Activated CD4-positive, alpha-beta T cell treated with anti-CD3 and anti-CD28 coated beads, Interleukin-2, amount 10 ng/mL, durations not matched to agents 7 days and 5 days (primary cell): ENCODE measurements around the gene RBAK. TPM values are rescaled to one million over a fixed set of nuclear protein-coding genes. Genes with fewer than 3 reads are reported as not detected.
"Not testable (repeated sequence)": the region's sequence is repeated elsewhere in the genome, so short reads cannot be mapped to it uniquely, and the experiment has no call there.

Source experiments
- CTCF ChIA-PET: fragments of 350-600 bp; sonication (Branson Sonifier 250); formaldehyde crosslinking; loops from one replicate; lab custom pipeline; 2021; ENCODE audit warnings: antibody characterized with exemption; lab: Charles Lee
- POLR2A ChIA-PET: fragments of 350-600 bp; sonication (Branson Sonifier 250); formaldehyde crosslinking; loops from one replicate; lab custom pipeline; 2021; ENCODE audit warnings: antibody characterized with exemption; lab: Charles Lee
- DNase-seq: peaks from one replicate; pipeline ENCODE4 v3.0.0-alpha.2; 2020
- H3K27ac Mint-ChIP-seq: one replicate; pipeline ENCODE4 v1.8.0; 2021; ENCODE audit warnings: mild to moderate bottlenecking, moderate library complexity, mixed read lengths
- H3K27me3 Mint-ChIP-seq: one replicate; pipeline ENCODE4 v1.8.0; 2021; ENCODE audit warnings: mixed read lengths
- H3K36me3 Mint-ChIP-seq: one replicate; pipeline ENCODE4 v1.8.0; 2021; ENCODE audit warnings: low read depth, mixed read lengths
- H3K4me1 Mint-ChIP-seq: one replicate; pipeline ENCODE4 v1.8.0; 2021; ENCODE audit warnings: mixed read lengths
- H3K4me3 Mint-ChIP-seq: one replicate; pipeline ENCODE4 v1.8.0; 2021; ENCODE audit warnings: mild to moderate bottlenecking, moderate library complexity, mixed read lengths
- H3K9me3 Mint-ChIP-seq: one replicate; pipeline ENCODE4 v1.8.0; 2021; ENCODE audit warnings: mixed read lengths
- total RNA-seq, 2 experiments: library from RNA; stranded (reverse); gene quantifications; one replicate each; pipeline ENCODE4 v1.2.3, GENCODE V29; 2021

Gene RBAK
- total RNA-seq: 10 to 100 TPM; 15.7 to 16.1 TPM

DNA sequence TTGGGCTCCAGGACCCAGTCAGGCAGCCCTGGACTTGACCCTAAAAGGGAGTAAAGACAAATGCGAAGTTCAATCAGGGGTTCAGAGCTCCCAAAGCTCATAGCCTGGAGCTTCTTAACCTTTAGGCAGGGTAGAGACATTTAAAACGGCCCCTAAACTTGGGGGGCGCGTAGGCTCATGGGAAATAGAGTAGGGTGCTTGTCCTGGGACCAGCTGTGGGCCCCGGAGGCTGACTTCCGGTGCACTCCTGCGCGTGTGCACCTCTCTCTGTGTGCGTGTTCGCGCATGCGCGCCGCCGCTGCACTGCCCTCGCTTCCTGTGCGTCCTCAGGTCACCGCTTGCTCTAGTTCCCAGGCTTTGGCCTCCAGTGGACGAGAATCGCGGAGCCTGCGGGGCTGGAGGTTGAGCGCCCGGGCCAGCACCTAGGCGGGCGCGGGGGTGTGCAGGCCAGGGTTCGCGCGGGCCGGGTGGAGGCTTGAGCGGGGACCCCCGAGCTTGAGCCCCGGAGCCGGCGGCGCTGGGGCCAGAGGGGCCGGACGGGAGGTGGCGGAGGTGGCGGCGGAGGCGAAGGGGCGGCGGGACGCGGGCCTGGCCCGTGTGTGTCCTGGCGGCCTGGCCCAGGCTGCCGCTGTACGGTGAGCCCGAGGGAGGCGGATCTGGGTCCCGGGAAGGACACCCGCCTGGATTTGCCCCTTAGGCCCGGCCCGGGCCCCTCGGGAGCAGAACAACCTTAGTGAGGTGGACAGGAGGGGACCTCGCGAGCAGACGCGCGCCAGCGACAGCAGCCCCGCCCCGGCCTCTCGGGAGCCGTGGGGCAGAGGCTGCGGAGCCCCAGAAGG is at the start of gene RBAK:
RBAK (plus strand) TSS at position 303 of the 839 bp plus-strand sequence. CDS start 2,217 bp downstream, outside the sequence.
- POLR2A ChIA-PET: interaction anchor here (0.8 kb wide), 1 partner anchor 72 kb away, joined by 3 read pairs; no protein-coding TSS in a partner anchor
- DNase-seq: peak; percentile 90
- H3K9me3 Mint-ChIP-seq: peaks cover 13% of the 10 kb centered on the region
- CTCF ChIA-PET: interaction anchor here (0.5 to 1.7 kb wide), 4 partner anchors 10 to 757 kb away, joined by 3 to 5 read pairs (median 4); no protein-coding TSS in a partner anchor
- peaks cover 44% of the 10 kb centered on the region for H3K36me3 Mint-ChIP-seq
- peak within 1 kb of the TSS; percentile 93 for H3K27ac Mint-ChIP-seq
- H3K4me3 Mint-ChIP-seq: peak within 1 kb of the TSS; percentile 92
- H3K27me3 Mint-ChIP-seq: no peaks in the 10 kb centered on the region
- H3K4me1 Mint-ChIP-seq: peaks cover 47% of the 10 kb centered on the region

DNA sequence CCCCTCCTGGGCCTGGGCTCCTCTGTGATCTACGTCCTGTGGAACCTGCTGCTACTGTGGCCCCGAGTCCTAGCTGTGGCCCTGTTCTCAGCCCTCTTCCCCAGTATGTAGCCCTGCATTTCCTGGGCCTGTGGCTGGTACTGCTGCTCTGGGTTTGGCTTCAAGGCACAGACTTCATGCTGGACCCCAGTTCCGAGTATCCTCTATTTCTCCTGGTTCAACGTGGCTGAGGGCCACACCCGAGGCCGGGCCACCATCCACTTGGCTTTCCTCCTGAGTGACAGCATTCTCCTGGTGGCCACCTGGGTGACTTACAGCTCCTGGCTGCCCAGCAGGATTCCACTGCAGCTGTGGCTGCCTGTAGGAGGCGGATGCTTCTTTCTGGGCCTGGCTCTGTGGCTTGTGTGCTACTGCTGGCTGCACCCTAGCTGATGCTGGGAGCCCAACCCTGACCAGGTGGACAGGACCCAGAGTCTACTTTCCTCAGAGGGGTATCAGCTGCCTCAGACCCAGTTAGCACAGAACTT is 48.9 kb upstream of the RBAK start:
- Mint-ChIP-seq H3K4me1 (peaks cover 3% of the 10 kb centered on the region), H3K9me3 (no peaks in the 10 kb centered on the region), H3K27ac (no peak overlapping the region), H3K36me3 (peaks cover 30% of the 10 kb centered on the region), H3K4me3 (no peak overlapping the region), H3K27me3 (no peaks in the 10 kb centered on the region)
- POLR2A ChIA-PET: no interaction called here
- CTCF ChIA-PET: no interaction called here
- DNase-seq: no peak

DNA sequence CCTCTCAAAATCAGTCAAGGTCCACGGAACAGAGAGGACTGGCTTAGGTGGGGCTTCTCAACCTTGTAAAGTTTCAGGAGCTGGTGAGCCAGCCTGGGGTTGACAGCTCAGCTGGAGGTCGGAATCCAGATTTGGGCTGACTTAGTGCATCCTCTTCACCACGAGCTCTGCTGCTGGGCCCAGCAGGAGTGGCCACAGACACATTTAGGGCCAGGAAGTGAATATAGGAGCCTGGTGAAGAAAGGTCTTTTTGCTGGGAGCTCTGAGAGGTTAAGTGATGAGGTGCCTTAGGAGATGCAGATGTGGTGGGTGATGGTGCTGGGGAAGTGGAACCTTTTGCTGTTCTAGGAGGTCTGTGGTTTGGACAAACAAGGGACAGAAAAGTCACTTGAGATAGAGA is 47.4 kb upstream of the RBAK start:
- Mint-ChIP-seq H3K36me3 (peaks cover 34% of the 10 kb centered on the region), H3K27ac (no peak overlapping the region), H3K4me3 (no peak overlapping the region), H3K27me3 (no peaks in the 10 kb centered on the region), H3K9me3 (no peaks in the 10 kb centered on the region), H3K4me1 (peaks cover 3% of the 10 kb centered on the region)
- POLR2A ChIA-PET: no interaction called here
- CTCF ChIA-PET: interaction anchor here (1.0 to 1.7 kb wide), 2 partner anchors 20 to 24 kb away, joined by 3 to 6 read pairs; no protein-coding TSS in a partner anchor
- DNase-seq: no peak

DNA sequence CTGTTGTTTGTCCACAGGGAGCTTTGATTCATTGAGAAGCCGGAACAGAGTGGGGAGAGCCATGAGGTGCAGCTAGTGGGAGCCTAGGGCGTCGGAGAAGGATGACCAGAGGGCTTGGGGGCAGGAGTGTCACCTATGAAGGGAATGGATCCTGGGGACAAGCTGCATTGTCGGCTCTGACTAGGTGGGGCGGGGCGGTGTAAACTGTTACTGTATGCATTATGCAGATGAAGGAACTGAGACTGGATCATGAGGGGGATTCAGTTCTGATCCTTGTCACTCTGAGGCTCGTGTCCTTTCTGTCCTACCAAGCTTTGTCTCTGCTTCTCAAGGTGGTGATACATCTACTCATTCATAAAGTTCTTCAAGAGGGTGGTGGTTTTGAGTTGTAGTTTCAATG is 46.8 kb upstream of the RBAK start:
- ChIA-PET POLR2A (no interaction called here), CTCF (interaction anchor here (1.0 to 1.7 kb wide), 2 partner anchors 20 to 25 kb away, joined by 3 to 6 read pairs; no protein-coding TSS in a partner anchor)
- Mint-ChIP-seq H3K9me3 (no peaks in the 10 kb centered on the region), H3K4me3 (no peak overlapping the region), H3K27me3 (no peaks in the 10 kb centered on the region), H3K36me3 (peaks cover 33% of the 10 kb centered on the region), H3K4me1 (peaks cover 3% of the 10 kb centered on the region), H3K27ac (no peak overlapping the region)
- no peak for DNase-seq

DNA sequence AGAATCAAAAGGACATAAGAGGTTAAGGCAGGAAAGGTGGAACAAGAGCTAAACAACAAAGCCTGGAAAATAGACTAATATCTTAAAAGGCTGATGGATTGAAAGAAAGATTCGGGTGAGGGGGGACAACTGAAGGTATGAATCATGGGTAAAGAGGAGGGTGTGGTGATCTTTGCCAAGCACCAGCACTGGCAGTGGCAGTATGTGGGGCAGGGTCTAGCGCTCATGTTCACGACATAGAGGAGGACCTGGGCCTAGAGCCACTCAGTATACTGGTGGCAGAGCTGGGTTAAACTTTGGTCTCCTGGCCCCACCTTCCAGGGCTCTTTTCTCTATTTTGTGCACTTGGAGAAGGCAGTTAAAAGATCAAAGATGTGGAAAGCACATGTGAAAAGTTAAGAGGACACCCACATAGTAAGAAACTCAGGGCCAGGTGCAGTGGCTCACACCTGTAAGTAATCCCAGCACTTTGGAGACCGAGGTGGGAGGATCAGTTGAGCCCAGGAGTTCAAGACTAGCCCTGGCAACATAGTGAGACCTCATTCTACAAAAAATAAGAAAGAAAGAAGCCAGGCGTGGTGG is 46.2 kb upstream of the RBAK start:
- Mint-ChIP-seq H3K27ac (no peak overlapping the region), H3K4me3 (no peak overlapping the region), H3K36me3 (peaks cover 34% of the 10 kb centered on the region), H3K9me3 (no peaks in the 10 kb centered on the region), H3K27me3 (no peaks in the 10 kb centered on the region), H3K4me1 (peaks cover 3% of the 10 kb centered on the region)
- CTCF ChIA-PET: interaction anchor here (0.6 to 1.7 kb wide), 2 partner anchors 26 to 241 kb away, joined by 4 to 6 read pairs; no protein-coding TSS in a partner anchor
- DNase-seq: no peak
- POLR2A ChIA-PET: no interaction called here

DNA sequence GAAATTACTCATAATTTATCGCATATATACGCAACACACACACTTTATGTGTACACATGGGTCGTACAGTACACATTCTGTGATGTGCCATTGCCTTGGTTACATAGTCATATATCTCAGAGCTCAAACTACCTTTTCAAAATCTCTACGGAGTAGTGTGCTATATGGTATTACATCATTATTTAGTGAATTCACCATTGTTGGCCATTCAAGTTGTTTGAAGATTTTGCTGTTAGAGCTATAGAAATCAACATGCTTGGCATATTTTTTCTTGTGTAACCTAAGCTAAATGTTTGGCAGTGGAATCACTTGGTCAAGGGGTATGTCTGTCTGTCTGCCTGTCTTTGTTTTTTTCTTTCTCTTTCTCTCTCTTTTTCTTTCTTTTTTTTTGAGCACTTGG is 44.7 kb upstream of the RBAK start:
- H3K9me3 Mint-ChIP-seq: no peaks in the 10 kb centered on the region
- H3K4me3 Mint-ChIP-seq: no peak overlapping the region
- POLR2A ChIA-PET: no interaction called here
- no peaks in the 10 kb centered on the region for H3K27me3 Mint-ChIP-seq
- peaks cover 3% of the 10 kb centered on the region for H3K4me1 Mint-ChIP-seq
- CTCF ChIA-PET: no interaction called here
- H3K36me3 Mint-ChIP-seq: peaks cover 30% of the 10 kb centered on the region
- DNase-seq: no peak
- H3K27ac Mint-ChIP-seq: no peak overlapping the region

DNA sequence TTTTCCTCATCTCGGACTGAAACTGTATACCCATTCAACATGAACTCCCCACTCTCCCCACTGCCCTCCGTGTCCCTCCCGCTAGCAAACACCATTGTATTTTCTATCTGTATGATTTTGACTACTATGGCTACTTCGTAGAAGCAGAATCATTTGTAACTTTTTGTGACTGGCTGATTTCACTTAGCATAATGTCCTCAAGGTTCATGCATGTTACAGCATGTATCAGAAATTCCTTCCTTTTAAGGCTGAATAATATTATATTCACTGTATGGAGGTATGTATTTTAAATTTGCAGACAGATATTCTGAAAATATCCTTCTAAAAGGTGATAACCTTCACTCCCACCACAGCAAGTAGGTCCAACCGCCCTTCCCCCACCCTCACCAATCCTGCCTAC is 43.7 kb upstream of the RBAK start:
- POLR2A ChIA-PET: no interaction called here
- Mint-ChIP-seq H3K9me3 (no peaks in the 10 kb centered on the region), H3K4me3 (no peak overlapping the region), H3K27me3 (no peaks in the 10 kb centered on the region), H3K27ac (no peak overlapping the region), H3K4me1 (peaks cover 3% of the 10 kb centered on the region), H3K36me3 (peaks cover 30% of the 10 kb centered on the region)
- CTCF ChIA-PET: no interaction called here
- no peak for DNase-seq

DNA sequence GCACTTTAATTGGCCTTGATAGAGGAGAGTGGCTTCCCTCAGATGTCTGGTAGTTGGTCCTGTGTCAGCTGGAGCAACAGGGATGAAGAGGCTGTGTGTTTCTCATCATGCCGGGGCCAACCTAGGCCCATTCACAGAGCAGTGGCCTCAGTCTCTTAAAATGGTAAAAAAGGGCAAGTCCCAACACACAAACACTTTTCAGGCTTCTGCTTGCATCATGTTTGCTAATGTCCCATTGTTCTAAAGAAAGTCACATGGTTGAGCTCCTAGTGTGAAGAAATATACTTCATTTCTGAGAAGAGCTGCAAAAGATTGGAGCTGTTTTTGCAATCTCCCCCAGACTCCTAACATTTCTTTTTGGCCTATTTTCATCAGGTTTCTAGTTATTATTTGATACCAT is 40.6 kb upstream of the RBAK start:
- H3K36me3 Mint-ChIP-seq: peaks cover 36% of the 10 kb centered on the region
- DNase-seq: no peak
- no peak overlapping the region for H3K27ac Mint-ChIP-seq
- ChIA-PET CTCF (no interaction called here), POLR2A (no interaction called here)
- H3K4me1 Mint-ChIP-seq: no peaks in the 10 kb centered on the region
- H3K4me3 Mint-ChIP-seq: no peak overlapping the region
- peaks cover 5% of the 10 kb centered on the region for H3K9me3 Mint-ChIP-seq
- no peaks in the 10 kb centered on the region for H3K27me3 Mint-ChIP-seq

DNA sequence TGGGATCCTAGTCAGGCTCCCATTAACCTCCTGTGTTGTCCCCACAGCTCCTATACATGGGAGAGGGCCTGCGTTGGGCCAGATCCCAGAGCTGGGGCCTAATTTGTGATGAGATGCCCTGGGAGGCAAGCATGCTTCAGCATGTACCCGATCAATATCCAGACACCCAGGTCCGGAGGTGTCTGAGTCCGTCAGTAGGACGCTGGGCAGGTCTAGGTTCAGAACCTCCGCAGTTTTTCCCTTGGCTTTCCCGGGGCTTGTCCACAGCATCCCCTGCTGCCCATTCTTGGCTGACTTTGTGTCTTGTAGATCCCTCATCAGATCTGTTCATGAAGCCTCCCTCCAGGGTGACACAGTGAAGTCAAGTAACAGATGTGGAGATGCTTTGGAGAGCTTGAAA is 32.7 kb upstream of the RBAK start:
- Mint-ChIP-seq H3K4me1 (no peaks in the 10 kb centered on the region), H3K27me3 (no peaks in the 10 kb centered on the region), H3K9me3 (peaks cover 16% of the 10 kb centered on the region), H3K36me3 (peaks cover 19% of the 10 kb centered on the region), H3K27ac (no peak overlapping the region), H3K4me3 (no peak overlapping the region)
- no peak for DNase-seq
- ChIA-PET POLR2A (no interaction called here), CTCF (no interaction called here)

DNA sequence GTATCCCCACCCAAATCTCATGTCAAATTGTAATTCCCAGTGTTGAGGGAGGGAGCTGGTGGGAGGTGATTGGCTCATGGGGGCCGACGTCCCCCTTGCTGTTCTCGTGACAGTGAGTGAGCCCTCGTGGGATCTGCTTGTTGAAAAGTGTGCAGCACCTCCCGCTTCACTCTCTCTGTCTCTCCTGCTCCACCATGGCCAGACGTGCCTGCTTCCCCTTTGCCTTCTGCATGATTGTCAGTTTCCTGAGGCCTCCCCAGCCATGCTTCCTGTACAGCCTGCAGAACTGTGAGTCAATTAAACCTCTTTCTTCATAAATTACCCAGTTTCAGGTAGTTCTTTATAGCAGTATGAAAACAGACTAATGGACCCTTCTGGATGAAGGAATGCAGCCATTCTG is 29.7 kb upstream of the RBAK start:
- POLR2A ChIA-PET, DNase-seq, H3K27ac Mint-ChIP-seq, H3K27me3 Mint-ChIP-seq, H3K4me1 Mint-ChIP-seq, CTCF ChIA-PET, H3K4me3 Mint-ChIP-seq: not testable (repeated sequence)
- H3K9me3 Mint-ChIP-seq: peaks cover 17% of the 10 kb centered on the region
- H3K36me3 Mint-ChIP-seq: peaks cover 13% of the 10 kb centered on the region

DNA sequence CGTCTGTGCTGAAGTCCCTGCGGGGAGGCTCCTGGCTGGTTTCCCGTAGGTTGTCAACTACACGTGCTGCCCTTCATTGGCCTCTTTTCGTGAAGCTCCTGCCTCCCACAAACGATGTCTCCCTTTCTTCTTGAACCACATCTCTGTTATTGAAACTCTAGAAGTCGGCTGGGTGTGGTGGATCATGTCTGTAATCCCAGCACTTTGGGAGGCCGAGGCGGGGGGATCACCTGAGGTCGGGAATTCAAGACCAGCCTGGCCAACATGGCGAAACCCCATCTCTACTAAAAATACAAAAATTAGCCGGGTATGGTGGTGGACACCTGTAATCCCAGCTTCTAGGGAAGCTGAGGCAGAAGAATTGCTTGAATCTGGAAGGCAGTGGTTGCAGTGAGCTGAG is 28.0 kb upstream of the RBAK start:
- CTCF ChIA-PET, POLR2A ChIA-PET, H3K4me1 Mint-ChIP-seq, H3K4me3 Mint-ChIP-seq, H3K27me3 Mint-ChIP-seq, H3K27ac Mint-ChIP-seq, DNase-seq: not testable (repeated sequence)
- peaks cover 16% of the 10 kb centered on the region for H3K9me3 Mint-ChIP-seq
- H3K36me3 Mint-ChIP-seq: peaks cover 21% of the 10 kb centered on the region

DNA sequence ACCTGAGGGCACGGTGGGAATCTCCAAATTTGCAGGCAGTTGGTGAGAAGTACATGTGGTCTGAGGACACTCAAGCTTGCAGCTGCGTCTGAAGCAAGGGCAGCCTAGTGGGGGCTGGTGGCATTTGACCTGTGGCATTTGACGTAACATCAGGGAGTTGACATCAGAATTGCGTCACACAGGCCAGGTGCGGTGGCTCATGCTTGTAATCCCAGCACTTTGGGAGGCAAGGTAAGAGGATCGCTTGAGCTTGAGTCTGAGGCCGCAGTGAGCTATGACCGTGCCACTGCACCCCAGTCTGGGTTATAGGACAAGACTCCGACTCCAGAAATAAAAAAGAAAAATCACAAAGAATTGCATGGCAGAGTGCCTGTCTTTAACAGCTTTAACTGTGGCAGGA is 25.6 kb upstream of the RBAK start:
- H3K4me3 Mint-ChIP-seq: no peak overlapping the region
- peaks cover 16% of the 10 kb centered on the region for H3K9me3 Mint-ChIP-seq
- no peak overlapping the region for H3K27ac Mint-ChIP-seq
- H3K36me3 Mint-ChIP-seq: peaks cover 28% of the 10 kb centered on the region
- H3K4me1 Mint-ChIP-seq: no peaks in the 10 kb centered on the region
- no peaks in the 10 kb centered on the region for H3K27me3 Mint-ChIP-seq
- ChIA-PET POLR2A (no interaction called here), CTCF (no interaction called here)
- DNase-seq: no peak

DNA sequence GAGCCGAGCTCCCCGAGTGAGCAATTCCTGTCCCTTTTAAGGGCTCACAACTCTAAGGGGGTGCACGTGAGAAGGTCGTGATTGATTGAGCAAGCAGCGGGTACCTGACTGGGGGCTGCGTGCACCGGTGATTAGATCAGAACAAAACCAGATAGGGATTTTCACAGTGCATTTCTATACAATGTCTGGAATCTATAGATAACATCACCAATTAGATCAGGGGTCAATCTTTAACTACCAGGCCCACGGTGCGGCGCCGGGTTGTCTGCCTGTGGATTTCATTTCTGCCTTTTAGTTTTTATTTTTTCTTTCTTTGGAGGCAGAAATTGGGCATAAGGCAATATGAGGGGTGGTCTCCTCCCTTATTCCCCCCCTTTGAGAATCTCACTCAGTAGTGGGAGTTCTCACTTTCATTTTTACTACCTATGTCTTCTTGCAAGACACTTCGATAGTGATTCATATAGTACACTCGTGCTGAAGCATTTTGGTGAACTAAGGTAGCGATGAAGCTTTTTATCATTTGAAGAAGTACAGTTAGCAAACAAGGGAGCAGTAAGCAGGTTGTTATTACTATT is 24.6 kb upstream of the RBAK start:
- CTCF ChIA-PET, POLR2A ChIA-PET, DNase-seq, H3K4me1 Mint-ChIP-seq, H3K4me3 Mint-ChIP-seq, H3K27me3 Mint-ChIP-seq, H3K27ac Mint-ChIP-seq: not testable (repeated sequence)
- Mint-ChIP-seq H3K36me3 (peaks cover 27% of the 10 kb centered on the region), H3K9me3 (peaks cover 16% of the 10 kb centered on the region)
